HepG2 (cell line): ENCODE measurements around the gene SEC62. TPM values are rescaled to one million over a fixed set of nuclear protein-coding genes. Genes with fewer than 3 reads are reported as not detected.

Source experiments
- BRD4 ChIP-seq: sonication (generic); formaldehyde crosslinking; IDR thresholded peaks from 2 replicates; pipeline ENCODE4 v1.4.0; 2020; ENCODE audit warnings: missing genetic modification reagents
- DDIT3 ChIP-seq: sonication (generic); formaldehyde crosslinking; IDR thresholded peaks from 2 replicates; pipeline ENCODE4 v1.4.0; 2020; ENCODE audit warnings: mild to moderate bottlenecking, missing genetic modification reagents
- FOXM1 ChIP-seq: sonication (generic); formaldehyde crosslinking; IDR thresholded peaks from 2 replicates; pipeline ENCODE4 v1.5.0; 2020; ENCODE audit warnings: missing genetic modification reagents
- HMG20B ChIP-seq: conservative IDR thresholded peaks from 2 replicates; pipeline ENCODE4 v1.6.1; 2016; ENCODE audit warnings: missing genetic modification reagents, missing compliant biosample characterization
- HMGXB4 ChIP-seq, 2 experiments: sonication (generic) in 1 of 2; formaldehyde crosslinking in 1 of 2; IDR thresholded peaks; 2 replicates each; pipeline versions ENCODE4 v1.4.0 to v1.6.1; 2018 to 2020; ENCODE audit warnings: missing genetic modification reagents in 2 of 2, borderline replicate concordance in 1 of 2, low read depth in 1 of 2, mild to moderate bottlenecking in 1 of 2, missing biosample characterization in 1 of 2
- KDM2A ChIP-seq: sonication (generic); formaldehyde crosslinking; IDR thresholded peaks from 2 replicates; pipeline ENCODE4 v1.4.0; 2020; ENCODE audit warnings: low read depth, missing genetic modification reagents, borderline replicate concordance
- KLF6 ChIP-seq: IDR thresholded peaks from 2 replicates; pipeline ENCODE4 v1.8.0; 2016; ENCODE audit warnings: missing biosample characterization, missing genetic modification reagents
- KMT2B ChIP-seq: IDR thresholded peaks from 2 replicates; pipeline ENCODE4 v1.6.1; 2016; ENCODE audit warnings: missing genetic modification reagents, missing compliant biosample characterization
- MEF2D ChIP-seq: sonication (generic); formaldehyde crosslinking; IDR thresholded peaks from 2 replicates; pipeline ENCODE4 v1.5.1; 2020; ENCODE audit warnings: mild to moderate bottlenecking, missing genetic modification reagents
- MYC ChIP-seq: sonication (generic); formaldehyde crosslinking; IDR thresholded peaks from 2 replicates; pipeline ENCODE4 v1.9.0; 2021; ENCODE audit warnings: missing genetic modification reagents, borderline replicate concordance
- NR1H2 ChIP-seq: sonication (generic); formaldehyde crosslinking; IDR thresholded peaks from 2 replicates; pipeline ENCODE4 v1.8.1; 2022; ENCODE audit warnings: low read depth, missing genetic modification reagents, borderline replicate concordance
- RBM39 ChIP-seq: fragments of 200-400 bp; formaldehyde crosslinking; IDR thresholded peaks from one replicate; pipeline ENCODE4 v1.6.1; 2018; ENCODE audit warnings: antibody characterized with exemption, mild to moderate bottlenecking, low read depth, low read length; ENCODE audit not compliant: poor library complexity, severe bottlenecking
- SNAI1 ChIP-seq: sonication (generic); formaldehyde crosslinking; IDR thresholded peaks from 2 replicates; pipeline ENCODE4 v1.5.0; 2020; ENCODE audit warnings: mild to moderate bottlenecking, missing genetic modification reagents, borderline replicate concordance
- SP1 ChIP-seq, 2 experiments: fragments of 450-650 bp in 1 of 2; sonication (generic) in 1 of 2; formaldehyde crosslinking in 1 of 2; IDR thresholded peaks; 2 replicates each; pipeline versions ENCODE4 v1.4.0 to v1.6.1; 2016 to 2020; ENCODE audit warnings: missing genetic modification reagents in 1 of 2
- THAP11 ChIP-seq: IDR thresholded peaks from 2 replicates; pipeline ENCODE4 v1.6.1; 2016; ENCODE audit warnings: missing biosample characterization, missing genetic modification reagents
- WIZ ChIP-seq: sonication (generic); formaldehyde crosslinking; IDR thresholded peaks from 2 replicates; pipeline ENCODE4 v1.5.1; 2020; ENCODE audit warnings: mild to moderate bottlenecking, missing genetic modification reagents
- ZFP91 ChIP-seq: sonication (generic); formaldehyde crosslinking; IDR thresholded peaks from 2 replicates; pipeline ENCODE4 v1.9.0; 2022; ENCODE audit warnings: missing genetic modification reagents, mild to moderate bottlenecking, borderline replicate concordance
- ZMYM2 ChIP-seq: sonication (generic); formaldehyde crosslinking; IDR thresholded peaks from 2 replicates; pipeline ENCODE4 v1.8.0; 2022; ENCODE audit warnings: mild to moderate bottlenecking, missing genetic modification reagents
- ZNF180 ChIP-seq: sonication (generic); formaldehyde crosslinking; IDR thresholded peaks from 2 replicates; pipeline ENCODE4 v1.4.0; 2020; ENCODE audit warnings: low read depth, missing genetic modification reagents, borderline replicate concordance
- ZNF232 ChIP-seq: sonication (generic); formaldehyde crosslinking; IDR thresholded peaks from 2 replicates; pipeline ENCODE4 v1.4.0; 2020; ENCODE audit warnings: missing genetic modification reagents, borderline replicate concordance
- ZNF275 ChIP-seq: sonication (generic); formaldehyde crosslinking; IDR thresholded peaks from 2 replicates; pipeline ENCODE4 v1.8.0; 2022; ENCODE audit warnings: missing genetic modification reagents, mild to moderate bottlenecking, inconsistent platforms, borderline replicate concordance
- ZNF33B ChIP-seq: sonication (generic); formaldehyde crosslinking; IDR thresholded peaks from 2 replicates; pipeline ENCODE4 v1.5.1; 2020; ENCODE audit warnings: mild to moderate bottlenecking, missing genetic modification reagents
- ZNF570 ChIP-seq: sonication (generic); formaldehyde crosslinking; IDR thresholded peaks from 2 replicates; pipeline ENCODE4 v1.4.0; 2020; ENCODE audit warnings: mild to moderate bottlenecking, missing genetic modification reagents, borderline replicate concordance
- ZNF720 ChIP-seq: sonication (generic); formaldehyde crosslinking; IDR thresholded peaks from 2 replicates; pipeline ENCODE4 v1.4.0; 2020; ENCODE audit warnings: missing genetic modification reagents
- ZNF772 ChIP-seq: sonication (generic); formaldehyde crosslinking; IDR thresholded peaks from 2 replicates; pipeline ENCODE4 v1.5.0; 2020; ENCODE audit warnings: mild to moderate bottlenecking, missing genetic modification reagents
- ZNF816 ChIP-seq: sonication (generic); formaldehyde crosslinking; IDR thresholded peaks from 2 replicates; pipeline ENCODE4 v1.8.0; 2022; ENCODE audit warnings: missing genetic modification reagents, mild to moderate bottlenecking, borderline replicate concordance
- ZZZ3 ChIP-seq: sonication (generic); formaldehyde crosslinking; IDR thresholded peaks from 2 replicates; pipeline ENCODE4 v1.4.0; 2020; ENCODE audit warnings: missing genetic modification reagents, mild to moderate bottlenecking, borderline replicate concordance
- polyA plus RNA-seq, 8 experiments: library from polyadenylated mRNA; depleted of rRNA in 3 of 8; stranded (reverse) in 7 of 8; unstranded in 1 of 8; fragments of >200 nt; fragmentation: Illumina TruSeq in 4 of 8; extraction: Trizol in 4 of 8; gene quantifications; 2 replicates each; pipeline versions ENCODE4 v1.2.1 to v1.2.3, GENCODE V29; 2011 to 2016; ENCODE audit warnings: low read depth in 4 of 8, missing spikeins in 1 of 8, mixed read lengths in 1 of 8; ENCODE audit not compliant: insufficient read depth in 1 of 8
- total RNA-seq, 5 experiments: library from RNA; depleted of rRNA; stranded (reverse); fragments of >200 nt; fragmentation: Illumina TruSeq; extraction: Trizol; gene quantifications; 2 replicates each; pipeline ENCODE4 v1.2.3, GENCODE V29; 2016; ENCODE audit warnings: low read depth in 1 of 5

Gene SEC62
- total and polyA plus RNA-seq, 2 of the 13 experiments (the other 11 are each of a cell fraction or from before 2014, with no cell fraction given): 54.0 to 68.7 TPM

GRCh38 chr3:170003881-170004356, 37.3 kb downstream of the SEC62 start (continued):
- TF ChIP-seq ZNF570 (CRISPR knock-in tag): no peak
- TF ChIP-seq KDM2A: peak; percentile 41; the same call in 1 of the 2 replicates
- no peak for TF ChIP-seq MYC (CRISPR knock-in tag)
- TF ChIP-seq KMT2B: no peak
- TF ChIP-seq FOXM1: no peak
- TF ChIP-seq ZNF275 (CRISPR knock-in tag): no peak
- TF ChIP-seq ZNF232 (CRISPR knock-in tag): no peak
- TF ChIP-seq ZNF772 (CRISPR knock-in tag): peak; percentile 57; the same call in 1 of the 2 replicates
- TF ChIP-seq ZZZ3 (CRISPR knock-in tag): no peak
- TF ChIP-seq ZMYM2 (CRISPR knock-in tag): no peak
- TF ChIP-seq ZNF720: no peak
- TF ChIP-seq HMGXB4 (CRISPR knock-in tag; IDR thresholded peaks at IDR 0.05; ENCODE audit: borderline replicate concordance in 1 of 2, low read depth in 1 of 2): no peak
- TF ChIP-seq DDIT3 (CRISPR knock-in tag): no peak
- no peak for TF ChIP-seq SP1 (IDR thresholded peaks at IDR 0.05)
- TF ChIP-seq SP1 (CRISPR knock-in tag; IDR thresholded peaks at IDR 0.05): no peak
- no peak for TF ChIP-seq RBM39
- no peak for TF ChIP-seq KLF6
- no peak for TF ChIP-seq ZNF816 (CRISPR knock-in tag)
- no peak for TF ChIP-seq NR1H2 (CRISPR knock-in tag)
- TF ChIP-seq ZNF180: no peak
- TF ChIP-seq MEF2D (CRISPR knock-in tag): no peak
- no peak for TF ChIP-seq WIZ (CRISPR knock-in tag)
- peak; percentile 13; the same call in 1 of the 2 replicates for TF ChIP-seq THAP11 (CRISPR knock-in tag)
- TF ChIP-seq ZFP91: no peak
- no peak for TF ChIP-seq BRD4 (CRISPR knock-in tag)
- no peak for TF ChIP-seq SNAI1 (CRISPR knock-in tag)
- TF ChIP-seq ZNF33B (CRISPR knock-in tag): no peak
- peak; percentile 55; the same call in 1 of the 2 replicates for TF ChIP-seq HMG20B
